Mucosa of descending colon (tissue), 3 donors: ENCODE measurements around the gene BTNL3. TPM values are rescaled to one million over a fixed set of nuclear protein-coding genes. Genes with fewer than 3 reads are reported as not detected.

Experiments used
- ATAC-seq: fragments of 200-7000 bp; cut with Tn5 transposase; one replicate; pipeline ENCODE4 v1.9.1; 2020; ENCODE audit warnings: mild to moderate bottlenecking, moderate library complexity
- DNase-seq, 3 donors: peaks; one replicate each; pipeline ENCODE4 v3.0.0-alpha.2; 2020
- H3K36me3 ChIP-seq: fragments of 200-600 bp; one replicate; pipeline ENCODE4 v1.8.0; 2021; ENCODE audit warnings: low read depth, mild to moderate bottlenecking
- H3K4me1 ChIP-seq: fragments of 200-600 bp; one replicate; pipeline ENCODE4 v1.8.0; 2021; ENCODE audit warnings: low read depth, mild to moderate bottlenecking
- H3K4me3 ChIP-seq: fragments of 200-600 bp; one replicate; pipeline ENCODE4 v1.8.0; 2021; ENCODE audit warnings: mild to moderate bottlenecking
- H3K9me3 ChIP-seq: fragments of 200-600 bp; one replicate; pipeline ENCODE4 v1.8.0; 2021; ENCODE audit warnings: mild to moderate bottlenecking
- intact Hi-C, 2 donors: fragments of 100-400 bp; cut with DNase I in 1 of 2; cut with micrococcal nuclease in 1 of 2; formaldehyde crosslinking; loops; one replicate each; pipeline versions ENCODE4 v1.11.0 to v1.11.1; 2022; cut with DNase I, micrococcal nuclease
- total RNA-seq, 3 donors: library from RNA; stranded (reverse); fragmentation: NEBNext Ultra II Directional in 2 of 3; extraction: Animal tissue kit (Norgen Biotek cat#: 25700) in 2 of 3; gene quantifications; one replicate each; pipeline versions ENCODE4 v1.2.1 to v1.2.4, GENCODE V29; 2021 to 2023
- TF ChIP-seq, protein P1 (sequence below): fragments of 200-600 bp; IDR thresholded peaks from one replicate; pipeline ENCODE4 v1.8.0; 2022; ENCODE audit warnings: antibody characterized with exemption, mild to moderate bottlenecking
- donor health status: DM: no; HTN: no; CAD: no; lungs with moderate emphysema.
- donor health status: DM: no; HTN: no; CAD: no.
- donor health status: DM: no; HTN: yes; CAD: no.

The BTNL3 gene
- total RNA-seq, 3 donors from 2014 or later, result 38.4 to 62.2 (median 46.5) TPM

- H3K4me1 ChIP-seq, result no peaks in the 10 kb centered on the region
- H3K36me3 ChIP-seq, result no peaks in the 10 kb centered on the region
- ATAC-seq, result no peak
- no peaks in the 10 kb centered on the region for H3K9me3 ChIP-seq
- TF ChIP-seq, protein P1, sequence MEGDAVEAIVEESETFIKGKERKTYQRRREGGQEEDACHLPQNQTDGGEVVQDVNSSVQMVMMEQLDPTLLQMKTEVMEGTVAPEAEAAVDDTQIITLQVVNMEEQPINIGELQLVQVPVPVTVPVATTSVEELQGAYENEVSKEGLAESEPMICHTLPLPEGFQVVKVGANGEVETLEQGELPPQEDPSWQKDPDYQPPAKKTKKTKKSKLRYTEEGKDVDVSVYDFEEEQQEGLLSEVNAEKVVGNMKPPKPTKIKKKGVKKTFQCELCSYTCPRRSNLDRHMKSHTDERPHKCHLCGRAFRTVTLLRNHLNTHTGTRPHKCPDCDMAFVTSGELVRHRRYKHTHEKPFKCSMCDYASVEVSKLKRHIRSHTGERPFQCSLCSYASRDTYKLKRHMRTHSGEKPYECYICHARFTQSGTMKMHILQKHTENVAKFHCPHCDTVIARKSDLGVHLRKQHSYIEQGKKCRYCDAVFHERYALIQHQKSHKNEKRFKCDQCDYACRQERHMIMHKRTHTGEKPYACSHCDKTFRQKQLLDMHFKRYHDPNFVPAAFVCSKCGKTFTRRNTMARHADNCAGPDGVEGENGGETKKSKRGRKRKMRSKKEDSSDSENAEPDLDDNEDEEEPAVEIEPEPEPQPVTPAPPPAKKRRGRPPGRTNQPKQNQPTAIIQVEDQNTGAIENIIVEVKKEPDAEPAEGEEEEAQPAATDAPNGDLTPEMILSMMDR, result no peak
- no peak for DNase-seq
- intact Hi-C loops, result no loop called here
- H3K4me3 ChIP-seq, result no peak overlapping the region
These were observed 52.4 kb downstream of the BTNL3 start for GRCh38 chr5:181041043-181041442.

DNA sequence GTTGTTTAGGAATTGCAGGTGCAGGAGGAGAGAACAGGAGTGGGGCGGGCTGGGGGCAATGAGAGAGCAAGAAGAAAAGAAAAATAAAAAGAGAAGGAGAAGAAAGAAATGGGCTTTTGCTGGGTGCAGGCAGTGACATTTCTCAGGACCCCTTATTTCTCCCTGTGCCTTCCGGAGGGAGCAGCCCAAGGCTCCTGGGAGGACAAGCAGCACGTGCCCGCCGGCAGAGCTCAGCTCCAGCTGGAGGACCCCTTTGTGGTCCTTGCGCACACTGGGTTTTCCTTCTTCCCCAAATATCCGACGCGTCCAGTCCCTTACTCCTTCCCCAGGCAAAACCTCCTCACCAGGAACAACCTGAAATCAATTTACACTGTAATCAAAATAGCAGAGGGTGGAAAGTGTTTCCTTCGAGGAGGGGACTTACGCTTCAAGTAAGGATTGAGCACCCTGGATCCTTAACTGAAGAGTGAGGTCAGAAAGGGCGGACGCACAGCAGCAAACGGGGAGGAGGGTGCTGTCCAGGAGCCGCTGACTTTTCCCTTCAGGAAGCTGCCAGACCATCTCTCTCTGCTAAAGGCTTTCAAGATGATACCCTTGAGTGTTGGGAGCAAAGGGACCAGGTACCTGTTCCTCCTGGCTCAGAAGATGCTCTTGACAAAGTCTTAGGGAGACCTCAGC, 53.5 kb downstream of the BTNL3 start:
- Histone ChIP-seq H3K4me3 (no peak overlapping the region), H3K4me1 (no peaks in the 10 kb centered on the region), H3K9me3 (no peaks in the 10 kb centered on the region), H3K36me3 (no peaks in the 10 kb centered on the region)
- ATAC-seq (no peak), DNase-seq (no peak)
- intact Hi-C loops, result no loop called here
- TF ChIP-seq, protein P1, result no peak

DNA sequence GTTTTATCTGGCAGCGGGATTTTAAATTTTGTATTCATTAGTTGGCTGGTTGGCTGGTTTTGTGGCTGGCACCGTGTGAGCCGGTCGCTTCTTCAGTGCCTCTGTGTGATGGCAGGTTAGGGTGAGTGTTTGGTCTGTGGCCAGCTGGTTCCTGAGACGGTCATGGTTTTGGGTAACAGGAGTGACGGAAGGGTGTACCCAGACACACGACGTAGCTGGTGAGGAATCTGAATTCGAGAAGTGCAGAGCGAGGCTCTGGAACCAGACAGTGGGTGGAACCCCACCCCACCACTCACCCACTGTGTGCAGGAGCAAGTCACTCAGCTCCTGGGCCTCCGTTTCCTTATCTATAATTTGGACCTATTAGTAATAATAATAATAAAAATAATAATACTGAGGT, 54.1 kb downstream of the BTNL3 start:
- intact Hi-C loops, result no loop called here
- TF ChIP-seq, protein P1, result no peak
- Histone ChIP-seq H3K9me3 (no peaks in the 10 kb centered on the region), H3K4me3 (no peak overlapping the region), H3K36me3 (no peaks in the 10 kb centered on the region), H3K4me1 (no peaks in the 10 kb centered on the region)
- DNase-seq, result no peak
- ATAC-seq, result no peak

DNA sequence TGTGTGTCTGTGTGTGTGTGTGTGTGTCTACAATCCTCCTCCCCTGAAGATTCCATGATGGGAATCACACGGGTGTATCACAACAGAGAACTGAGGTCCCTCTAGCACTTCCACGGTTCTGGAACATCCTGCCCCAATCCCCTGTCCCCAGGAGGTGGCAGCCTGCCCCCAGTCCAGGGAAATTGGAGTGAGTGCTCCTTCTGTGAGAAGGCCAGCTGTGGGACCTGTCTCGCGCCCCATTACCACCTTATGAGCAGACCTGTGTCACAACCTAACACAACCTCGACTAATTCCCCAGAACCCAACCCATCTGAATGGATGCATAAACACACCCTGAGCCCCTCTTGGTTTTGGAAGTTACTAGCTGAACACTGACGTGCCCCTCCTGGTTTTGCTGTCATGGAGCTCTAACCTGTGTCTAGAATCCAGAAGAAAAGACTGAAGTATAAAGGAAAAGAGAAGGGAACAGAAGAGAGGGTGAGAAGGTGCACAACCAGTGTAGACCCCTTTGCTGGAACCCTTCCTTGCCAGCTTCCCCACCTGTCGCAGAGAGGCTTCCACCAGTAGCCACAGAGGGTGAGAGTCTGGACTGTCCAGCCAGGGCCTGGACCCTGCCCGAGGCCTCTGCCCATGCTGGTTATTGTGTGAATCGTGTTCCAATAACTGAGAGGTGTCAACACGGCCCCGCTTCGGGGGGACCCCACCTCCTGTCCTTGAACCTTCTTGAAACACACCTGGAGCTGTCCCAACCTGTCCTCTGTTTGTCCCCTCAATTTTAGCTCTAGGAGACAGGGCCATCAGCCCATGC, 54.8 kb downstream of the BTNL3 start:
- intact Hi-C loops, result no loop called here
- H3K4me1 ChIP-seq, result no peaks in the 10 kb centered on the region
- no peaks in the 10 kb centered on the region for H3K9me3 ChIP-seq
- ATAC-seq (no peak), DNase-seq (no peak)
- no peak overlapping the region for H3K4me3 ChIP-seq
- TF ChIP-seq, protein P1, result no peak
- no peaks in the 10 kb centered on the region for H3K36me3 ChIP-seq

DNA sequence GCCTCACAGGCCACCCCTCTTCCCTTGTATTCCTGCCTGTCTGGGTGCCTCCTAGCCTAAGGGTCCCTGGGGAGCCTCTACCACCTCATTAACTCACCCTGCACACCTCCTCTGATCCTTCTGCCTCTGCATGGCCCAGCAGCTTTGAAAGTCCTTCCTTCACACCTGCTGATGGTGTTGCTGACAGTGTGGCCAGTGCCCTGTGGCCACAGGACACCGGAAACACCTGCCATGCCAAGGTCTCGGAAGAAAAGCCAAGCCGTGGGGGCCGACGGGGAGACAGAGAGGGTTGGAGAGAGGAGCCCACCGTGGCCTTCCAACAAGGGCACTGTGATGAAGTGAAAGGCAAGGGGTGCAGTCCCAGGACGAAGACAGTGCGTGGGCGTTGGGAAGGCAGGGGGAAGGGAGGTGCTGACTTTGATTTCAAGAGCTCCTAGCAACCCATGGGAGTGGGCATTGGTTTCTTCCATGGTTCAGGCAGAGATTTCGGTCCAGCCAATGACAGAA, 55.5 kb downstream of the BTNL3 start:
- intact Hi-C loops, result no loop called here
- TF ChIP-seq, protein P1, result no peak
- Histone ChIP-seq H3K9me3 (no peaks in the 10 kb centered on the region), H3K4me1 (no peaks in the 10 kb centered on the region), H3K4me3 (no peak overlapping the region), H3K36me3 (no peaks in the 10 kb centered on the region)
- no peak for ATAC-seq
- DNase-seq, result no peak
